ENCODE results near the gene HSPBAP1. TPM values are rescaled to one million over a fixed set of nuclear protein-coding genes. Genes with fewer than 3 reads are reported as not detected.

Gene HSPBAP1
- polyA plus RNA-seq, 1 donor (not counting 4 experiments of a cell fraction or from before 2014, with no cell fraction given): 9.5 TPM

GRCh38 chr3:122728186-122728585, 65.4 kb downstream of the HSPBAP1 start:
- no peaks in the 10 kb centered on the region for H3K79me2 ChIP-seq (ENCODE audit: control insufficient read depth, insufficient read depth, low read length)
- H3K27ac ChIP-seq (ENCODE audit: control insufficient read depth, insufficient read depth, low read length): no peak overlapping the region
- TF ChIP-seq EZH2 (IDR thresholded peaks at IDR 0.05; ENCODE audit: low read length) (no peak), CTCF (optimal IDR thresholded peaks at IDR 0.05 in 1 of 3, IDR thresholded peaks at IDR 0.05 in 1 of 3, conservative IDR thresholded peaks at IDR 0.05 in 1 of 3; ENCODE audit: extremely low read depth in 1 of 3, insufficient read depth in 2 of 3, low read length in 3 of 3) (no peak)
- no peaks in the 10 kb centered on the region for H4K20me1 ChIP-seq (ENCODE audit: control insufficient read depth, extremely low read depth, insufficient read depth, low read length)
- no peaks in the 10 kb centered on the region for H3K4me1 ChIP-seq (ENCODE audit: control insufficient read depth, extremely low read depth, insufficient read depth, low read length)
- no peak overlapping the region for H3K4me2 ChIP-seq (ENCODE audit: control insufficient read depth, extremely low read depth, insufficient read depth, low read depth, low read length)
- no peaks in the 10 kb centered on the region for H3K36me3 ChIP-seq (ENCODE audit: control insufficient read depth in 2 of 2, extremely low read depth in 1 of 2, insufficient read depth in 2 of 2, low read length in 2 of 2)
- H3K27me3 ChIP-seq (ENCODE audit: control insufficient read depth, extremely low read depth, insufficient read depth, low read length): no peaks in the 10 kb centered on the region
- no peak overlapping the region for H3K4me3 ChIP-seq (ENCODE audit: control insufficient read depth in 2 of 3, extremely low read depth in 1 of 3, insufficient read depth in 2 of 3, low read depth in 1 of 3, low read length in 3 of 3)
- H3K9me3 ChIP-seq (ENCODE audit: control insufficient read depth, low read depth, low read length): no peaks in the 10 kb centered on the region
- dilution Hi-C loops (cut with MboI; ENCODE audit: extremely low pct_ligation_motif_present, low sequenced_read_pairs): no loop called here
- no peak for FAIRE-seq
- no peak for DNase-seq (ENCODE audit: low read depth, low spot score)
- H2AFZ ChIP-seq (ENCODE audit: control insufficient read depth, low read length): no peak overlapping the region
- no peaks in the 10 kb centered on the region for H3K9me1 ChIP-seq (ENCODE audit: control insufficient read depth, extremely low read depth, insufficient read depth, low read length)
- no peak overlapping the region for H3K9ac ChIP-seq (ENCODE audit: control insufficient read depth, extremely low read depth, insufficient read depth, low read length)

GRCh38 chr3:122727766-122728165, 65.9 kb downstream of the HSPBAP1 start:
- Histone ChIP-seq H3K36me3 (ENCODE audit: control insufficient read depth in 2 of 2, extremely low read depth in 1 of 2, insufficient read depth in 2 of 2, low read length in 2 of 2) (no peaks in the 10 kb centered on the region), H3K4me3 (ENCODE audit: control insufficient read depth in 2 of 3, extremely low read depth in 1 of 3, insufficient read depth in 2 of 3, low read depth in 1 of 3, low read length in 3 of 3) (no peak overlapping the region), H3K27me3 (ENCODE audit: control insufficient read depth, extremely low read depth, insufficient read depth, low read length) (no peaks in the 10 kb centered on the region), H3K4me2 (ENCODE audit: control insufficient read depth, extremely low read depth, insufficient read depth, low read depth, low read length) (no peak overlapping the region), H3K9me1 (ENCODE audit: control insufficient read depth, extremely low read depth, insufficient read depth, low read length) (no peaks in the 10 kb centered on the region), H3K9ac (ENCODE audit: control insufficient read depth, extremely low read depth, insufficient read depth, low read length) (no peak overlapping the region), H3K4me1 (ENCODE audit: control insufficient read depth, extremely low read depth, insufficient read depth, low read length) (no peaks in the 10 kb centered on the region), H3K27ac (ENCODE audit: control insufficient read depth, insufficient read depth, low read length) (no peak overlapping the region), H3K9me3 (ENCODE audit: control insufficient read depth, low read depth, low read length) (no peaks in the 10 kb centered on the region), H4K20me1 (ENCODE audit: control insufficient read depth, extremely low read depth, insufficient read depth, low read length) (no peaks in the 10 kb centered on the region), H3K79me2 (ENCODE audit: control insufficient read depth, insufficient read depth, low read length) (no peaks in the 10 kb centered on the region), H2AFZ (ENCODE audit: control insufficient read depth, low read length) (no peak overlapping the region)
- no peak for TF ChIP-seq EZH2 (IDR thresholded peaks at IDR 0.05; ENCODE audit: low read length)
- TF ChIP-seq CTCF (optimal IDR thresholded peaks at IDR 0.05 in 1 of 3, IDR thresholded peaks at IDR 0.05 in 1 of 3, conservative IDR thresholded peaks at IDR 0.05 in 1 of 3; ENCODE audit: extremely low read depth in 1 of 3, insufficient read depth in 2 of 3, low read length in 3 of 3): no peak
- dilution Hi-C loops (cut with MboI; ENCODE audit: extremely low pct_ligation_motif_present, low sequenced_read_pairs): no loop called here
- FAIRE-seq (no peak), DNase-seq (ENCODE audit: low read depth, low spot score) (no peak)
